SK-N-SH (cell line): ENCODE measurements around the gene ARHGAP21. TPM values are rescaled to one million over a fixed set of nuclear protein-coding genes. Genes with fewer than 3 reads are reported as not detected.

Experiments
- CTCF ChIA-PET: fragments of 300-600, 350-600 bp; formaldehyde crosslinking; extraction: SDS; loops from one replicate; lab custom pipeline; 2021; lab: Yijun Ruan, JAX
- POLR2A ChIA-PET: fragments of 350-600 bp; sonication (Branson Sonifier 250); formaldehyde crosslinking; extraction: SDS; loops from one replicate; lab custom pipeline; 2020; ENCODE audit warnings: antibody characterized with exemption, inconsistent platforms; lab: Yijun Ruan, JAX
- DNase-seq: peaks from one replicate; pipeline ENCODE4 v3.0.0; 2012
- H2AFZ ChIP-seq: fragments of 200-600 bp; sonication (generic); 2 replicates; pipeline ENCODE4 v1.8.1; 2016; ENCODE audit warnings: antibody characterized with exemption, mild to moderate bottlenecking, low read depth
- H3F3A ChIP-seq: fragments of 200-600 bp; sonication (generic); replicated peaks from 2 replicates; pipeline ENCODE3; 2016; ENCODE audit warnings: antibody characterized with exemption, mild to moderate bottlenecking; ENCODE audit not compliant: insufficient read depth
- H3K27ac ChIP-seq, 2 experiments: fragments of 200-500 bp in 1 of 2; fragments of 200-600 bp in 1 of 2; sonication (Bioruptor generic) in 1 of 2; sonication (generic), shearing (Covaris generic) in 1 of 2; 2 replicates each; pipeline versions ENCODE4 v1.5.1 to v1.6.1; 2014 to 2016; ENCODE audit warnings: low read depth in 2 of 2, inconsistent platforms in 1 of 2, low read length in 1 of 2, mild to moderate bottlenecking in 1 of 2, mixed read lengths in 1 of 2
- H3K27me3 ChIP-seq: fragments of 200-600 bp; sonication (generic), shearing (Covaris generic); 2 replicates; pipeline ENCODE4 v1.6.1; 2016; ENCODE audit warnings: mixed run types; ENCODE audit not compliant: insufficient read depth
- H3K36me3 ChIP-seq, 2 experiments: fragments of 200-500 bp in 1 of 2; fragments of 200-600 bp in 1 of 2; sonication (Bioruptor generic) in 1 of 2; sonication (generic) in 1 of 2; replicated peaks in 1 of 2; 2 replicates each; pipeline versions ENCODE3 to v1.5.1; 2014 to 2016; ENCODE audit warnings: low read length in 1 of 2, mild to moderate bottlenecking in 1 of 2; ENCODE audit not compliant: insufficient read depth in 2 of 2, control insufficient read depth in 1 of 2
- H3K4me1 ChIP-seq, 2 experiments: fragments of 200-500 bp in 1 of 2; fragments of 200-600 bp in 1 of 2; sonication (Bioruptor generic) in 1 of 2; sonication (generic), shearing (Covaris generic) in 1 of 2; 2 replicates each; pipeline versions ENCODE4 v1.5.1 to v1.6.1; 2014 to 2016; ENCODE audit warnings: low read depth in 1 of 2, low read length in 1 of 2, mixed run types in 1 of 2; ENCODE audit not compliant: insufficient read depth in 2 of 2, control insufficient read depth in 1 of 2
- H3K4me2 ChIP-seq: fragments of 200-600 bp; sonication (generic), shearing (Covaris generic); 2 replicates; pipeline ENCODE4 v1.6.1; 2017; ENCODE audit warnings: mixed run types
- H3K4me3 ChIP-seq, 2 experiments: fragments of 200-500 bp in 1 of 2; fragments of 200-600 bp in 1 of 2; sonication (Bioruptor generic) in 1 of 2; sonication (generic), shearing (Covaris generic) in 1 of 2; 2 replicates each; pipeline versions ENCODE4 v1.5.1 to v1.8.1; 2014 to 2016; ENCODE audit warnings: low read depth in 2 of 2, inconsistent platforms in 1 of 2, low read length in 1 of 2, mild to moderate bottlenecking in 1 of 2, mixed read lengths in 1 of 2, moderate library complexity in 1 of 2
- H3K79me2 ChIP-seq: fragments of 200-600 bp; sonication (generic); 2 replicates; pipeline ENCODE4 v1.8.1; 2017; ENCODE audit warnings: mild to moderate bottlenecking; ENCODE audit not compliant: insufficient read depth
- H3K9ac ChIP-seq: fragments of 200-600 bp; sonication (generic); 2 replicates; pipeline ENCODE4 v1.6.1; 2017; ENCODE audit warnings: mixed run types
- H3K9me2 ChIP-seq: fragments of 200-600 bp; sonication (generic); 2 replicates; pipeline ENCODE4 v1.6.1; 2017; ENCODE audit warnings: mixed run types
- H3K9me3 ChIP-seq: fragments of 200-600 bp; sonication (generic); 2 replicates; pipeline ENCODE4 v1.6.1; 2017; ENCODE audit warnings: mixed run types, mild to moderate bottlenecking, moderate library complexity
- H4K20me1 ChIP-seq: fragments of 200-600 bp; sonication (generic); 2 replicates; pipeline ENCODE4 v1.6.1; 2017; ENCODE audit warnings: mild to moderate bottlenecking, mixed run types; ENCODE audit not compliant: insufficient read depth
- CHD2 ChIP-seq: fragments of 150-350 bp; IDR thresholded peaks from 2 replicates; pipeline ENCODE4 v1.6.1; 2018; ENCODE audit warnings: low read length; ENCODE audit not compliant: partially characterized antibody
- ELF1 ChIP-seq: IDR thresholded peaks from 2 replicates; pipeline ENCODE4 v1.4.0; 2012
- EP300 ChIP-seq, 2 experiments: IDR thresholded peaks; 2 replicates each; pipeline versions ENCODE4 v1.4.0 to v1.6.1; 2012; ENCODE audit warnings: borderline replicate concordance in 1 of 2, low read depth in 1 of 2, low read length in 1 of 2
- FOXJ3 ChIP-seq: sonication (generic); formaldehyde crosslinking; IDR thresholded peaks from 2 replicates; pipeline ENCODE4 v1.5.1; 2020; ENCODE audit warnings: mild to moderate bottlenecking, missing genetic modification reagents
- FOXM1 ChIP-seq: IDR thresholded peaks from 2 replicates; pipeline ENCODE4 v1.4.0; 2012; ENCODE audit warnings: low read depth, mild to moderate bottlenecking
- JUND ChIP-seq: IDR thresholded peaks from 2 replicates; pipeline ENCODE4 v1.4.0; 2012
- MEF2A ChIP-seq: IDR thresholded peaks from 2 replicates; pipeline ENCODE4 v1.4.0; 2012; ENCODE audit warnings: low read depth, borderline replicate concordance
- MXI1 ChIP-seq: IDR thresholded peaks from 2 replicates; pipeline ENCODE4 v1.6.1; 2012; ENCODE audit warnings: mild to moderate bottlenecking, low read depth, low read length, improper control_type of control experiment
- NFIC ChIP-seq: IDR thresholded peaks from 2 replicates; pipeline ENCODE4 v1.4.0; 2012; ENCODE audit warnings: borderline replicate concordance
- NRF1 ChIP-seq: IDR thresholded peaks from 2 replicates; pipeline ENCODE4 v1.6.1; 2012; ENCODE audit warnings: low read depth, mild to moderate bottlenecking, low read length
- PBX3 ChIP-seq: IDR thresholded peaks from 2 replicates; pipeline ENCODE4; 2012
- RCOR1 ChIP-seq: fragments of 150-350 bp; IDR thresholded peaks from 2 replicates; pipeline ENCODE4 v1.6.1; 2017; ENCODE audit warnings: antibody characterized with exemption, low read length
- RXRA ChIP-seq: IDR thresholded peaks from 2 replicates; pipeline ENCODE4 v1.4.0; 2012; ENCODE audit warnings: low read depth, mild to moderate bottlenecking, borderline replicate concordance
- SIN3A ChIP-seq: IDR thresholded peaks from 2 replicates; pipeline ENCODE4 v1.6.1; 2012; ENCODE audit warnings: low read depth, mild to moderate bottlenecking, low read length, moderate library complexity, borderline replicate concordance
- TAF1 ChIP-seq: IDR thresholded peaks from 2 replicates; pipeline ENCODE4 v1.6.1; 2012; ENCODE audit warnings: low read depth, mild to moderate bottlenecking, low read length, moderate library complexity, borderline replicate concordance
- USF2 ChIP-seq: fragments of 150-350 bp; IDR thresholded peaks from 2 replicates; pipeline ENCODE4 v1.6.1; 2017; ENCODE audit warnings: antibody characterized with exemption, low read length, low read depth, borderline replicate concordance
- YY1 ChIP-seq: IDR thresholded peaks from 2 replicates; pipeline ENCODE4 v1.4.0; 2012; ENCODE audit warnings: low read depth, mild to moderate bottlenecking
- WGBS: methylation state at CpG from one replicate; pipeline ENCODE4 v1.1.6; 2017; ENCODE audit warnings: low lambda C conversion rate; 5-methylcytosine and 5-hydroxymethylcytosine counted together
- polyA plus RNA-seq, 3 experiments: library from polyadenylated mRNA; depleted of rRNA; stranded (reverse); fragments of >200 nt; gene quantifications; 2 replicates each; pipeline ENCODE4 v1.2.3, GENCODE V29; 2012

The ARHGAP21 gene
- polyA plus RNA-seq, 1 of the 3 experiments (the other 2 are of a cell fraction) = 27.8 TPM

GRCh38 chr10:24551161-24551560, 172.5 kb downstream of the ARHGAP21 start:
- Histone ChIP-seq H3K4me2 (no peak overlapping the region), H3K27me3 (no peaks in the 10 kb centered on the region), H3K9ac (no peak overlapping the region), H3K4me1 (no peaks in the 10 kb centered on the region), H4K20me1 (no peaks in the 10 kb centered on the region), H3K4me3 (no peak overlapping the region), H3K9me2 (no peaks in the 10 kb centered on the region), H3F3A (peaks cover 4% of the 10 kb centered on the region), H3K9me3 (no peaks in the 10 kb centered on the region), H3K79me2 (no peaks in the 10 kb centered on the region), H3K27ac (no peak overlapping the region), H2AFZ (no peak overlapping the region), H3K36me3 (peaks cover 0 to 3% of the 10 kb centered on the region in 2 experiments)
- CTCF ChIA-PET = interaction anchor here (1.1 kb wide), 1 partner anchor 32 kb away, joined by 5 read pairs; no protein-coding TSS in a partner anchor
- TF ChIP-seq FOXJ3 (no peak), FOXM1 (no peak), YY1 (no peak), RXRA (no peak), RCOR1 (no peak), TAF1 (no peak), MEF2A (no peak), PBX3 (no peak), NRF1 (no peak), CHD2 (no peak), USF2 (no peak), NFIC (no peak), MXI1 (no peak), SIN3A (no peak), ELF1 (no peak)
- POLR2A ChIA-PET = no interaction called here
- WGBS = 78% methylated on average over 2 of the region's 2 CpGs
- no peak for DNase-seq

GRCh38 chr10:24550680-24551079, 173.0 kb downstream of the ARHGAP21 start:
- peaks cover 4% of the 10 kb centered on the region for H3F3A ChIP-seq
- H3K4me1 ChIP-seq = no peaks in the 10 kb centered on the region
- H3K27me3 ChIP-seq = no peaks in the 10 kb centered on the region
- DNase-seq = no peak
- no peaks in the 10 kb centered on the region for H3K79me2 ChIP-seq
- peaks cover 0 to 3% of the 10 kb centered on the region in 2 experiments for H3K36me3 ChIP-seq
- TF ChIP-seq EP300 (IDR thresholded peaks at IDR 0.05; ENCODE audit: borderline replicate concordance in 1 of 2, low read depth in 1 of 2, low read length in 1 of 2) (no peak), JUND (no peak), NRF1 (no peak), RCOR1 (no peak)
- H3K9ac ChIP-seq = no peak overlapping the region
- no peaks in the 10 kb centered on the region for H3K9me3 ChIP-seq
- WGBS = 89% methylated on average over 10 of the region's 10 CpGs
- H3K27ac ChIP-seq = no peak overlapping the region
- H2AFZ ChIP-seq = no peak overlapping the region
- no peaks in the 10 kb centered on the region for H3K9me2 ChIP-seq
- no peak overlapping the region for H3K4me2 ChIP-seq
- ChIA-PET POLR2A (no interaction called here), CTCF (interaction anchor here (1.1 kb wide), 1 partner anchor 32 kb away, joined by 5 read pairs; no protein-coding TSS in a partner anchor)
- no peak overlapping the region for H3K4me3 ChIP-seq
- H4K20me1 ChIP-seq = no peaks in the 10 kb centered on the region
